ENCODE results near the gene TMC3.

- no peak for TF ChIP-seq CTCF (IDR thresholded peaks at IDR 0.05; ENCODE audit: insufficient read depth, low read depth, low read length)
- no peak for TF ChIP-seq EZH2 (IDR thresholded peaks at IDR 0.05; ENCODE audit: insufficient read depth, low read length)
These were observed 1.4 kb upstream of the TMC3 start for GRCh38 chr15:81375461-81375860.
